Measurements from ENCODE around the gene PDZRN4. TPM values are rescaled to one million over a fixed set of nuclear protein-coding genes. Genes with fewer than 3 reads are reported as not detected.

PDZRN4 gene
- total RNA-seq, 4 donors from 2014 or later, result 4.2 to 12.9 (median 8.0) TPM

- in situ Hi-C loops (cut with MboI; ENCODE audit: low pct_ligation_motif_present in 1 of 4, low pct_unique_long_range_greater_than_20kb in 1 of 4, low sequenced_read_pairs in 3 of 4) (no loop called here), intact Hi-C loops (cut with DNase I; ENCODE audit: low total_unique reads) (no loop called here)
- no peak for TF ChIP-seq EP300 (IDR thresholded peaks at IDR 0.05; ENCODE audit: low read depth)
- no peak for TF ChIP-seq POLR2A (IDR thresholded peaks at IDR 0.05)
- TF ChIP-seq POLR2AphosphoS5 (IDR thresholded peaks at IDR 0.05), result no peak
- no peak for TF ChIP-seq CTCF (IDR thresholded peaks at IDR 0.05)
Measured at GRCh38 chr12:41438854-41439541, 250.9 kb downstream of the PDZRN4 start.

GRCh38 chr12:41439801-41440200 is 251.7 kb downstream of the PDZRN4 start:
- intact Hi-C loops (cut with DNase I; ENCODE audit: low total_unique reads), result no loop called here
- Histone ChIP-seq H3K27me3 (no peaks in the 10 kb centered on the region), H3K36me3 (no peaks in the 10 kb centered on the region), H3K4me1 (no peaks in the 10 kb centered on the region), H3K9me3 (no peaks in the 10 kb centered on the region), H3K27ac (no peak overlapping the region), H3K4me3 (no peak overlapping the region)
- in situ Hi-C loops (cut with MboI; ENCODE audit: low pct_ligation_motif_present in 1 of 4, low pct_unique_long_range_greater_than_20kb in 1 of 4, low sequenced_read_pairs in 3 of 4), result no loop called here
- no peak for DNase-seq
- TF ChIP-seq CTCF (IDR thresholded peaks at IDR 0.05) (no peak), EP300 (IDR thresholded peaks at IDR 0.05; ENCODE audit: low read depth) (no peak), POLR2A (IDR thresholded peaks at IDR 0.05) (no peak)
- 17 to 21% methylated on average over 2 of the region's 2 CpGs for WGBS, 2 donors (ENCODE audit: low coverage in 1 of 2)

More at GRCh38 chr12:41438854-41439541, 250.9 kb downstream of the PDZRN4 start:
- Histone ChIP-seq H3K9me3 (no peaks in the 10 kb centered on the region), H3K4me3 (no peak overlapping the region), H3K36me3 (no peaks in the 10 kb centered on the region), H3K27me3 (no peaks in the 10 kb centered on the region), H3K4me1 (no peaks in the 10 kb centered on the region), H3K27ac (no peak overlapping the region)
- WGBS, 2 donors (ENCODE audit: low coverage in 1 of 2), result 61 to 67% methylated on average over 1 to 3 of the region's 3 CpGs
- no peak for DNase-seq

DNA sequence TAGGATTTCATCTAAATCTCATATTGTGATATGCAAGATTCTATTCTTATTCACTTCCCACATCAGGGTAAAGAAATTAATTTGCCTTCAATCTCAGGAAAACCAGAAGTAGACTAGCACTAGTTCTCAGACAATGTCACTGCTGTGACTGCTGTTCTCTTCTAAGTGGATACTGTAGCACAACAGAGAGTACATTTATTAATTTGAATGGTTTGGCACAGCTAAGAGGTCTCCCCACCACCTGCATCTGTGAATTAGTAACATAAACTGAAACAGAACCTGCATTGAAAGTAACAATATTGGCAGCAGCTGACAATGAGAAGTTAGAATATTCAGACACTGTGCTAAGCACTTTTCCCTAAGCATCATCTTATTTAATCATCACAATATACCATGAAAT is 253.1 kb downstream of the PDZRN4 start:
- no peaks in the 10 kb centered on the region for H3K4me1 ChIP-seq
- H3K27ac ChIP-seq, result no peak overlapping the region
- H3K9me3 ChIP-seq, result no peaks in the 10 kb centered on the region
- TF ChIP-seq POLR2AphosphoS5 (IDR thresholded peaks at IDR 0.05) (no peak), EP300 (IDR thresholded peaks at IDR 0.05; ENCODE audit: low read depth) (no peak), CTCF (IDR thresholded peaks at IDR 0.05) (no peak), POLR2A (IDR thresholded peaks at IDR 0.05) (no peak)
- intact Hi-C loops (cut with DNase I; ENCODE audit: low total_unique reads) (no loop called here), in situ Hi-C loops (cut with MboI; ENCODE audit: low pct_ligation_motif_present in 1 of 4, low pct_unique_long_range_greater_than_20kb in 1 of 4, low sequenced_read_pairs in 3 of 4) (no loop called here)
- H3K27me3 ChIP-seq, result no peaks in the 10 kb centered on the region
- DNase-seq, result no peak
- H3K4me3 ChIP-seq, result no peak overlapping the region
- H3K36me3 ChIP-seq, result no peaks in the 10 kb centered on the region

DNA sequence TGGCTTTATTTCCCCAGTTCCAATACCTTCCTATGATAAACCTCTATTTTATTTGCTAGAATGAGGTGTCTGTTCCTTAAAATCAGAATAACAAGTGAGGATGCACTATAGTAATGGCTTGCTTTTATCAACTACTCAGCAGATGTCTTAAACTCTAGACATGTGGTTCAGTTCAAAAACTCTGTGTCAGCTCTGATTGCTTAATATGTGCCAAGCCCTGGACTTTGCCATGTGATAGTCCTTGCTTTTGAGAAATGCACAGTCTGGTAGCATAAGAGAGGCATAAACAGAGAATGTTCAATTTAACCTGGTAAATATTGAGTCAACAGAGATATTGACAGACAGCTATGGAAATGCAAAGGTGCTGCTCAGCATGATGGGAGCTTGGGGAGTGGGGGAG is 254.8 kb downstream of the PDZRN4 start:
- in situ Hi-C loops (cut with MboI; ENCODE audit: low pct_ligation_motif_present in 1 of 4, low pct_unique_long_range_greater_than_20kb in 1 of 4, low sequenced_read_pairs in 3 of 4) (no loop called here), intact Hi-C loops (cut with DNase I; ENCODE audit: low total_unique reads) (no loop called here)
- Histone ChIP-seq H3K27me3 (no peaks in the 10 kb centered on the region), H3K36me3 (no peaks in the 10 kb centered on the region), H3K27ac (no peak overlapping the region), H3K4me3 (no peak overlapping the region), H3K4me1 (no peaks in the 10 kb centered on the region), H3K9me3 (no peaks in the 10 kb centered on the region)
- no peak for TF ChIP-seq POLR2AphosphoS5 (IDR thresholded peaks at IDR 0.05)
- no peak for TF ChIP-seq POLR2A (IDR thresholded peaks at IDR 0.05)
- TF ChIP-seq EP300 (IDR thresholded peaks at IDR 0.05; ENCODE audit: low read depth), result no peak
- no peak for TF ChIP-seq CTCF (IDR thresholded peaks at IDR 0.05)
- no peak for DNase-seq
